Lung (tissue), 12 donors: ENCODE data around the gene PARD3B. TPM values are rescaled to one million over a fixed set of nuclear protein-coding genes. Genes with fewer than 3 reads are reported as not detected.

Experiments
- ATAC-seq: fragments of 200-7000 bp; cut with Tn5 transposase; one replicate; pipeline ENCODE4 v1.9.1; 2020; ENCODE audit warnings: moderate number of reproducible peaks; ENCODE audit not compliant: insufficient read depth, low FRiP score
- DNase-seq, 3 donors: peaks; one replicate each; pipeline ENCODE4 v3.0.0-alpha.2; 2013 to 2017
- H3K27ac ChIP-seq, 2 donors: one replicate each; pipeline ENCODE4 v1.5.1; 2013; ENCODE audit warnings: mild to moderate bottlenecking in 2 of 2, moderate library complexity in 2 of 2, control low read depth in 1 of 2, inconsistent platforms in 1 of 2, low read depth in 1 of 2, low read length in 1 of 2
- H3K27me3 ChIP-seq, 3 donors: one replicate each; pipeline ENCODE4 v1.5.1; 2013; ENCODE audit warnings: low read length in 2 of 3; ENCODE audit not compliant: control insufficient read depth in 3 of 3, insufficient read depth in 3 of 3
- H3K36me3 ChIP-seq, 4 donors: one replicate each; pipeline ENCODE4 v1.5.1; 2013; ENCODE audit warnings: low read length in 4 of 4, mild to moderate bottlenecking in 1 of 4, moderate library complexity in 1 of 4; ENCODE audit not compliant: control insufficient read depth in 4 of 4, insufficient read depth in 4 of 4
- H3K4me1 ChIP-seq, 5 donors: one replicate each; pipeline ENCODE4 v1.5.1; 2013; ENCODE audit warnings: low read length in 5 of 5, mild to moderate bottlenecking in 2 of 5, moderate library complexity in 1 of 5; ENCODE audit not compliant: control insufficient read depth in 5 of 5, insufficient read depth in 5 of 5
- H3K4me3 ChIP-seq: one replicate; pipeline ENCODE4 v1.5.1; 2013; ENCODE audit warnings: mild to moderate bottlenecking, control low read depth, moderate library complexity
- H3K9ac ChIP-seq, 2 donors: one replicate each; pipeline ENCODE4 v1.5.1; 2013; ENCODE audit warnings: low read length in 2 of 2, control low read depth in 1 of 2; ENCODE audit not compliant: insufficient read depth in 1 of 2
- H3K9me3 ChIP-seq, 4 donors: one replicate each; pipeline ENCODE4 v1.5.1; 2013; ENCODE audit warnings: low read length in 3 of 4, mild to moderate bottlenecking in 1 of 4, moderate library complexity in 1 of 4; ENCODE audit not compliant: control insufficient read depth in 4 of 4, insufficient read depth in 3 of 4
- WGBS, 2 donors: extraction: QIAGEN DNeasy Blood & Tissue Kit; methylation state at CpG; one replicate each; pipeline ENCODE4 v1.1.7; 2013; 5-methylcytosine and 5-hydroxymethylcytosine counted together
- polyA plus RNA-seq, 2 donors: library from polyadenylated mRNA; stranded (reverse); fragments of 200-250 nt; gene quantifications; one replicate each; pipeline ENCODE4 v1.2.1, GENCODE V29; 2013
- total RNA-seq, 2 donors: library from RNA; depleted of rRNA in 1 of 2; stranded (reverse); fragments of >200 nt in 1 of 2; gene quantifications; one replicate each; pipeline ENCODE4 v1.2.1, GENCODE V29; 2014 to 2021
- TF ChIP-seq, protein P1 (sequence below): IDR thresholded peaks from 2 replicates; pipeline ENCODE4 v1.5.1; 2012; ENCODE audit warnings: mild to moderate bottlenecking; ENCODE audit errors: control extremely low read depth, extremely low read depth
- donor health status: control.
- donor health status: control.
- donor health status: Bipolar disorder and iron deficiency.
- donor health status: healthy.
- donor health status: DM: yes; HTN: yes; CAD: no.

Gene PARD3B
- total and polyA plus RNA-seq, 4 donors: 2.4 to 38.7 (median 17.1) TPM

- TF ChIP-seq, protein P1, sequence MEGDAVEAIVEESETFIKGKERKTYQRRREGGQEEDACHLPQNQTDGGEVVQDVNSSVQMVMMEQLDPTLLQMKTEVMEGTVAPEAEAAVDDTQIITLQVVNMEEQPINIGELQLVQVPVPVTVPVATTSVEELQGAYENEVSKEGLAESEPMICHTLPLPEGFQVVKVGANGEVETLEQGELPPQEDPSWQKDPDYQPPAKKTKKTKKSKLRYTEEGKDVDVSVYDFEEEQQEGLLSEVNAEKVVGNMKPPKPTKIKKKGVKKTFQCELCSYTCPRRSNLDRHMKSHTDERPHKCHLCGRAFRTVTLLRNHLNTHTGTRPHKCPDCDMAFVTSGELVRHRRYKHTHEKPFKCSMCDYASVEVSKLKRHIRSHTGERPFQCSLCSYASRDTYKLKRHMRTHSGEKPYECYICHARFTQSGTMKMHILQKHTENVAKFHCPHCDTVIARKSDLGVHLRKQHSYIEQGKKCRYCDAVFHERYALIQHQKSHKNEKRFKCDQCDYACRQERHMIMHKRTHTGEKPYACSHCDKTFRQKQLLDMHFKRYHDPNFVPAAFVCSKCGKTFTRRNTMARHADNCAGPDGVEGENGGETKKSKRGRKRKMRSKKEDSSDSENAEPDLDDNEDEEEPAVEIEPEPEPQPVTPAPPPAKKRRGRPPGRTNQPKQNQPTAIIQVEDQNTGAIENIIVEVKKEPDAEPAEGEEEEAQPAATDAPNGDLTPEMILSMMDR: no peak
- peak in 2 of 3 donors; percentile 85 to 90 for DNase-seq
- ATAC-seq: no peak
- no peaks in the 10 kb centered on the region for H3K36me3 ChIP-seq
- H3K27me3 ChIP-seq: no peaks in the 10 kb centered on the region
- H3K27ac ChIP-seq: no peak overlapping the region
- H3K9me3 ChIP-seq: no peaks in the 10 kb centered on the region
- peak overlapping the region in 1 of 2 donors; percentile 23 for H3K9ac ChIP-seq
- H3K4me1 ChIP-seq: peaks cover 0 to 56% (median 10%) of the 10 kb centered on the region in 5 donors
- 86 to 89% methylated on average over 1 of the region's 1 CpG for WGBS, 2 donors
- H3K4me3 ChIP-seq: no peak overlapping the region
Measured at GRCh38 chr2:204772546-204772945, 227.3 kb downstream of the PARD3B start.

- DNase-seq (peak in 1 of 3 donors; percentile 34), ATAC-seq (no peak)
- H3K9ac ChIP-seq: no peak overlapping the region
Measured at GRCh38 chr2:204775766-204776165, 230.5 kb downstream of the PARD3B start.

GRCh38 chr2:204776781-204777559 lies 231.7 kb downstream of the PARD3B start:
- H3K27me3 ChIP-seq: no peaks in the 10 kb centered on the region
- 82 to 85% methylated on average over 1 of the region's 1 CpG for WGBS, 2 donors
- TF ChIP-seq, protein P1: no peak
- no peak for ATAC-seq
- H3K36me3 ChIP-seq: no peaks in the 10 kb centered on the region
- no peak overlapping the region for H3K4me3 ChIP-seq
- no peaks in the 10 kb centered on the region for H3K9me3 ChIP-seq
- H3K27ac ChIP-seq: no peak overlapping the region
- H3K4me1 ChIP-seq: peaks cover 0 to 63% (median 7%) of the 10 kb centered on the region in 5 donors
- H3K9ac ChIP-seq: no peak overlapping the region
- DNase-seq: peak; percentile 40 to 89 (median 87)

More at GRCh38 chr2:204775766-204776165, 230.5 kb downstream of the PARD3B start:
- no peaks in the 10 kb centered on the region for H3K36me3 ChIP-seq
- H3K9me3 ChIP-seq: no peaks in the 10 kb centered on the region
- H3K27me3 ChIP-seq: no peaks in the 10 kb centered on the region
- H3K27ac ChIP-seq: no peak overlapping the region
- peaks cover 0 to 63% (median 7%) of the 10 kb centered on the region in 5 donors for H3K4me1 ChIP-seq
- H3K4me3 ChIP-seq: no peak overlapping the region
- TF ChIP-seq, protein P1: no peak
